ENCODE data around the gene SVOPL. TPM values are rescaled to one million over a fixed set of nuclear protein-coding genes. Genes with fewer than 3 reads are reported as not detected.

The SVOPL gene
- total RNA-seq, 1 experiment from 2014 or later, result not detected

- no peak for DNase-seq (ENCODE audit: low read depth)
These were observed 93.7 kb downstream of the SVOPL start for GRCh38 chr7:138607216-138608126.

- DNase-seq (ENCODE audit: low read depth), result no peak
These were observed 94.9 kb downstream of the SVOPL start for GRCh38 chr7:138606236-138606635.

DNA sequence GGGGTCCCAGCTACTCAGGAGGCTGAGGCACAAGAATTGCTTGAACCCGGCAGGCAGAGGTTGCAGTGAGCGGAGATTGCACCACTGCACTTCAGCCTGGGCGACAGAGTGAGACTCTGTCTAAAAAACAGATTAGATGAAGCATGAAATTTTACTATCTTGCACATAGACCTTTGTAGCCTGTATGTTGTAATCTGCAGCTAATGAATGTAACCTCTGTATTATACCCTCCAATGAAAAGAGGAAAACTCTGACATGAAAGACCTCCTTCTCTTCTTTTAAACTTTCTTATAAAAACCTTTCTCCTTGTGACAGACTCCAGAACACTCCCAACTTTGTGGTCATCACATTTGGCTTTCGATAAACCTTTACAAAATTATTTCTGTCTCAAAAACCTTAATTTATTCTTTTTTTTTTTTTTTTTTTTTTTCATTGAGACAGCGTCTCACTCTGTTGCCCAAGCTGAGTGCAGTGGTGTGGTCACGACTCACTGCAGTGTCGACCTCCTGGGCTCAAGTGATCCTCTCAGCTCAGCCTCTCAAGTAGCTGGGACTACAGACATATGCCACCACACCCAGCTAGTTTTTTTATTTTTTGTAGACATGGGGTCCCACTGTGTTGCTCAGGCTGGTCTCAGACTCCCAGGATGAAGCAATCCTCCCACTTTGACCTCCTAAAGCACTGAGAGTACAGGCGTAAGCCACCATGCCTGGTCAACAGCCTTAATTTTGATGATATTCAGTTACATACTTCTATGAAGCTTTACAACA lies 97.4 kb downstream of the SVOPL start:
- peak; percentile 10 for DNase-seq (ENCODE audit: low read depth)

GRCh38 chr7:138602451-138602850 lies 98.7 kb downstream of the SVOPL start:
- no peak for DNase-seq (ENCODE audit: low read depth)

DNA sequence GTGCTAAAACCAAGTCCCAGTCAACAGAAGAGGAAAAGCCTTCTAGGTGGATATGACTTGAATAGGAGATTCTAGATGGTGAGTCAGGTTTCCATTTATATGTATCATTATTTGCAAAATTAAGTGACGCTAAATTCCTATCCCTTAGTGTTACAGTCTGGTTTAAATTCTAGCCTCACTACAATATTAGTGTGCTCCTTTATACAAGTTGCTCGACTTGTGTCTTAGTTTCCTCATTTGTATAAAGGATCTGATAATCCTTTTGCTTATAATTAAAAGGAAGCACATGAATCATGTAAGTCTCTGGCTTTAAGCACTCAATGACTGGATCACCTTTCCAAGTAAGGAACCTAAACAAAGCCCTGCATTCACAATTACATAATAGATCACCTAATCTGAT lies 105.7 kb downstream of the SVOPL start:
- no peak for DNase-seq (ENCODE audit: low read depth)

- no peak for DNase-seq (ENCODE audit: low read depth)
These were observed 111.0 kb downstream of the SVOPL start for GRCh38 chr7:138590154-138590553.

DNA sequence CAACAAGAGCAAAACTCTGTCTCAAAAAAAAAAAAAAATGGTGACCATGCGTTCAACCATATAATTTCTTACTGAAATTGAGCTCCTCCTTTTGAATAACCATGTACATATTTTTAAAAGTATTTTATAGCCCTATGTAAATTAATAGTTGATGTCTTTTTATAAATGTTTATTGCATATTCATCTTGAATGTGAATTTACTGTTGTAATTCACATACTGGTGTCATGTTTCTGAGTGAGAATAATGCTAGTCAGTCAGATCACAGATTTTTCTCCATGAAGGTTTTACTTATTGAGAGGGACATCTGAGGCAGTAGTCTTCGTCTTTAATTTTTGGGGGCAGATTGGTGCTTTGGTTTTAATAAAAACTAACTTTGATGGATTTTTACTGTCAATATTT lies 112.2 kb downstream of the SVOPL start:
- DNase-seq (ENCODE audit: low read depth), result no peak

- no peak for DNase-seq (ENCODE audit: low read depth)
These were observed 113.7 kb downstream of the SVOPL start for GRCh38 chr7:138587485-138587884.

DNA sequence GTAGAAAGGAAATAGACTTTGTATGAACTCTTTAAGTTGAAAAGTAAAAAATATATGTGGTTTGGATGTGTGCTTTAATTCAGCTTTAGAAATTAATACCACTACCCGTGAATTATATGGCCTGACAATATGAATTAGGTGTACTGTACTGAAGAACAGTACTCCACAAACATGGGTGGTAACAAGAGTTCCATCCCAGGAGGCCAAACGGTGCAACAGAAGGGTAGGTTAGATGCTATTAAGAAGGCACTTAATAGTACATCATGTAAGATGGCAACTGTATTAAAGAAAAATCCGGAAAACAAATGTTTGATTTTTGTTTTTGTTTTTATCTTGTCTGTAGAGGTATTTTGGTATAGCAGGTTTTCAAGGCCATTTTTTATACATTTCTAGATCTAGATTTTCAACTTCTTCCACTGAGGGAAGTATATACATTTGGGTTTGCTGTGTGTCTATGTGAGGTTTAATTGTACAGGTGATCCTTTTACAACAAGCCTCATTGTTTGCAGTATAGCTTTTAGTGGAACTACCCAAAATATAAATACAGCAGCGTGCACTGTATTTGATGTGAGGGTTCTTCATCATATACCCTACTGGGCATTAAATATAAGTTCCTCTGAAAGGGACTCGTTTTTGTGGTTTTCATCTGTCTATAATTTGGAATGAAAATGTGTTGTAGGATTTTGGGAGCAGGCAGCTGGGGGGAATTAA lies 115.7 kb downstream of the SVOPL start:
- no peak for DNase-seq (ENCODE audit: low read depth)

GRCh38 chr7:138584696-138585095 lies 116.5 kb downstream of the SVOPL start:
- DNase-seq (ENCODE audit: low read depth), result no peak

GRCh38 chr7:138584283-138584682 lies 116.9 kb downstream of the SVOPL start:
- DNase-seq (ENCODE audit: low read depth), result no peak

DNA sequence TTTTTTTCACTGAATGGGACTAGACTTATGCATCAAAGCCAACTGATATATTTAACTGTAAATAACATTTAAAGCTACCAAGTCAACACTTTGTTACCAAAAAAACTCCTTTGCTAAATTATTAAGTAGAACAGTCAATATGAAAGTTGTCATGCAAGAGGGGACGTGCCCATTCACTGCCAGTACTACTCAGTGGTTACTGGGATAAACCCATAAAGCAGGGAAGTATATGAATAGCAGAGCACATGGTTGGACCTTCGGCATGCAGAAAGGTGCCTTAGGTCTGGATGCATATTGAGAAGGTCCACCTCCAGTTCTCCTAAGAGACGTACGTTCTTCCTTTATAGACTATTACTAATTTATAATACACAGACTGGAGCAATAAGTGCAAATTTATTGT lies 120.1 kb downstream of the SVOPL start:
- no peak for DNase-seq (ENCODE audit: low read depth)

GRCh38 chr7:138579671-138580070 lies 121.5 kb downstream of the SVOPL start:
- DNase-seq (ENCODE audit: low read depth), result no peak

GRCh38 chr7:138579136-138579535 lies 122.0 kb downstream of the SVOPL start:
- DNase-seq (ENCODE audit: low read depth), result no peak

DNA sequence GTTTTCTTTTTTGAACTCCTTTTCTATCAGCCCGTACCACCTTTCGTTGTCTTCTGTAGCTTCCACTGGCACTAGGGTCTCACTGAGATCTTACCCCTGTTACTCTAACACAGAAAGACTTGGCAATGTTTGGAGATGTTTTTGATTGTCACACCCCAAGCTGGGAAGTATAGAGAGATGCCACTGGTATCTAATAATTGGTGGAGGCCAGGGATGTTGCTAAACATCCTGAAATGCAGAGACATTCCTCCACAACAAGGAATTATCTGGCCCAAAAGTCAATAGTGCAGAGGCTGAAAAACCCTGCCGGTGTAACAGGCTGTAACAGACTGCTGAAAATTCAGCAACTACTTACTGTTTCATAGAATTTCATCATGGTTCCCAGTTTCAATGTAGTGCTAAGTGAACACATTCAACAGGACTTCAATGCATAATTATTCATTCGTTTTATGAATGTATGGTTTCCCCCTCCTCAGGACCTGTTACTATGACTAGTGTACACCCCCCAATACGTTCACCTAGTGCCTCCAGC lies 125.2 kb downstream of the SVOPL start:
- no peak for DNase-seq (ENCODE audit: low read depth)

GRCh38 chr7:138573741-138574140 lies 127.4 kb downstream of the SVOPL start:
- no peak for DNase-seq (ENCODE audit: low read depth)

- DNase-seq (ENCODE audit: low read depth), result no peak
These were observed 130.4 kb downstream of the SVOPL start for GRCh38 chr7:138570715-138571114.

- no peak for DNase-seq (ENCODE audit: low read depth)
These were observed 131.7 kb downstream of the SVOPL start for GRCh38 chr7:138569418-138569817.

GRCh38 chr7:138568655-138569054 lies 132.5 kb downstream of the SVOPL start:
- DNase-seq (ENCODE audit: low read depth), result no peak

GRCh38 chr7:138565451-138566114 lies 135.6 kb downstream of the SVOPL start:
- DNase-seq (ENCODE audit: low read depth), result peak; percentile 38

DNA sequence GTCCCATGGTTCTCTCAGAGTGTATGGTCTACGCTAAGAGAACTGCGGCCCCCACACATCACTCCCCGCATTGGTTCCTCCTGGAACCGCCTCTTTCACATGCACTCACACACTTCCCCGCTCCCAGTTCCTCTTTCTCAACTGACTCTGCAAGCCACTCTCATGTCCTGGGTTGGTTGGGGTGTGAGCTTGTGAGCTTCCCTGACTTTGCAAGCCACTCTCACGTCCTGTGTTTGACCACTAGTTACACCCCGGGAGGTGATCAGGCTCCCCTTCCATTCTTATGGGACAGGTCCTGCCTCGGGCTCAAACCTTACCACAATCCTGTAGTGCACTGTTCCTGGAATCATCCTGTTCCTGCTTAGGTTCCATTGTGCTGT lies 136.1 kb downstream of the SVOPL start:
- DNase-seq (ENCODE audit: low read depth), result no peak
